ENCODE results near the gene RNF212.

GRCh38 chr4:1080432-1080831, 32.9 kb downstream of the RNF212 start:
- TF ChIP-seq CTCF (conservative IDR thresholded peaks at IDR 0.05; ENCODE audit: low read depth in 2 of 2) = no peak
- TF ChIP-seq ZNF331 (CRISPR knock-in tag; IDR thresholded peaks at IDR 0.05; ENCODE audit: low read depth) = no peak

All from GM23338 (cell line).